ENCODE results near the gene S100A11.

S100A11 gene

DNA sequence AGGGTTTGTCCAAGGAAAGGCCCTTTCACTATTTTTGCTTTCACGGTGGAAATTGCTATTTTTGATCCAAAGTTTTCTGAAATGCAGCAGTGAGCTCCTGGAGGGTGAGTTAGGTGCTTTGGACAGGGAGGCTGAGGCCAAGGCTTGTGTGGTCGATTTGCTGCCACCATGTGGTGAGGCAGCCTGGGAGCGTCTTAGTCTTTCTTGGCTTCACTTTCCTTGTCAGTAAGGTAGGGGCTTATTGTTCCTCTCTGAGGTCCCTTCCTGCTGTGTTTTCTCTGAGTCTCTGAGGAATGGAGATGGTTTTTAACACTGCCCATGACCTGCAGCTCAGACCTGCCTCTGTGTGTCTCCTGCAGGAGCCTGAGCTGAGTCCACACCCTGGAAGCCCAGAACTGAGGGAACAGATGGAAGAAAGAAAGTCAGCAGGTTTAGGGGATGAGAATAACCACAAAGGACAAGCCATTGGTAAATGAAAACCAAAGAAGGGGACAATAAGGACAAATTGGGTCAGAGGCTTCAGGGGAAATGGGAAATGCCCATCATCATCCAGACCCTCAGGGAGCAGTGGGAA lies 23.1 kb downstream of the S100A11 start:
- TF ChIP-seq, protein P1, sequence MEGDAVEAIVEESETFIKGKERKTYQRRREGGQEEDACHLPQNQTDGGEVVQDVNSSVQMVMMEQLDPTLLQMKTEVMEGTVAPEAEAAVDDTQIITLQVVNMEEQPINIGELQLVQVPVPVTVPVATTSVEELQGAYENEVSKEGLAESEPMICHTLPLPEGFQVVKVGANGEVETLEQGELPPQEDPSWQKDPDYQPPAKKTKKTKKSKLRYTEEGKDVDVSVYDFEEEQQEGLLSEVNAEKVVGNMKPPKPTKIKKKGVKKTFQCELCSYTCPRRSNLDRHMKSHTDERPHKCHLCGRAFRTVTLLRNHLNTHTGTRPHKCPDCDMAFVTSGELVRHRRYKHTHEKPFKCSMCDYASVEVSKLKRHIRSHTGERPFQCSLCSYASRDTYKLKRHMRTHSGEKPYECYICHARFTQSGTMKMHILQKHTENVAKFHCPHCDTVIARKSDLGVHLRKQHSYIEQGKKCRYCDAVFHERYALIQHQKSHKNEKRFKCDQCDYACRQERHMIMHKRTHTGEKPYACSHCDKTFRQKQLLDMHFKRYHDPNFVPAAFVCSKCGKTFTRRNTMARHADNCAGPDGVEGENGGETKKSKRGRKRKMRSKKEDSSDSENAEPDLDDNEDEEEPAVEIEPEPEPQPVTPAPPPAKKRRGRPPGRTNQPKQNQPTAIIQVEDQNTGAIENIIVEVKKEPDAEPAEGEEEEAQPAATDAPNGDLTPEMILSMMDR (IDR thresholded peaks at IDR 0.05; ENCODE audit: extremely low read depth, insufficient read depth, missing control alignments), result peak; percentile 73
- in situ Hi-C loops (cut with MboI; ENCODE audit: low pct_unique_long_range_greater_than_20kb, low sequenced_read_pairs, unreplicated experiment), result no loop called here

GRCh38 chr1:152009691-152010090 lies 27.1 kb downstream of the S100A11 start:
- in situ Hi-C loops (cut with MboI; ENCODE audit: low pct_unique_long_range_greater_than_20kb, low sequenced_read_pairs, unreplicated experiment), result loop anchor here (10.0 kb wide), 2 partner anchors 75 to 125 kb away; no protein-coding TSS in a partner anchor
- no peak for DNase-seq (ENCODE audit: low spot score)
- TF ChIP-seq, protein P1 (IDR thresholded peaks at IDR 0.05; ENCODE audit: extremely low read depth, insufficient read depth, missing control alignments), result no peak

More for the DNA sequence above, 23.1 kb downstream of the S100A11 start:
- no peak for DNase-seq (ENCODE audit: low spot score)

- in situ Hi-C loops (cut with MboI; ENCODE audit: low pct_unique_long_range_greater_than_20kb, low sequenced_read_pairs, unreplicated experiment), result loop anchor here (10.0 kb wide), 2 partner anchors 72 to 122 kb away; no protein-coding TSS in a partner anchor
- DNase-seq (ENCODE audit: low spot score), result no peak
- TF ChIP-seq, protein P1 (IDR thresholded peaks at IDR 0.05; ENCODE audit: extremely low read depth, insufficient read depth, missing control alignments), result no peak
Measured at GRCh38 chr1:152007047-152007446, 29.8 kb downstream of the S100A11 start.

DNA sequence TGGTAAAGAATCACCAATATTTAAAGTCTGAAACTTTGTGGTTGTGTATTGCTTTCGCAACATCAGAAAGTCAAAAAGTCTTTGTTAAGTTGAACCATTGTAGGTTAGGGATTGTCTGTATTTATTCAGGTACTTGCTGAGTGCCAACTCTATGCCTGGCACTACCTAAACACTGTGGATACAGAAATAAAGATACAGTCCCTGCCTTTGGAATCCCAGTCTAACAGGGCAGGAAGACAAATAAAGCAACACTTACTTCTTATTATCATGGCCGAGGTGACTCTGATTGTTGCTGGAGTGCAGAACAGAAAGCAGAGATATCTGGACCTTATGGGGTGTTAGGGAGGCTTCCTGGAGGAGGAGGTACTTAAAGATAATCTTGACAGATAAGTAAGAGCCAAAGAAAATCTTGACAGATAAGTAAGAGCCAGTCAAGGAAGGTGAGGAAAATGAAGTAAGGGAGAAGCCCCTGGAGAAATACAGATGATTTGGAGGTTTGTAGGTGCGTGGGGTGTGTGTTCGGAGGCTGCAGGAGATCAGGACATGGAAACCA lies 31.4 kb downstream of the S100A11 start:
- in situ Hi-C loops (cut with MboI; ENCODE audit: low pct_unique_long_range_greater_than_20kb, low sequenced_read_pairs, unreplicated experiment), result loop anchor here (10.0 kb wide), 2 partner anchors 71 to 121 kb away; no protein-coding TSS in a partner anchor
- TF ChIP-seq, protein P1 (IDR thresholded peaks at IDR 0.05; ENCODE audit: extremely low read depth, insufficient read depth, missing control alignments), result no peak
- DNase-seq (ENCODE audit: low spot score), result no peak

GRCh38 chr1:152003846-152004442 lies 32.9 kb downstream of the S100A11 start:
- TF ChIP-seq, protein P1 (IDR thresholded peaks at IDR 0.05; ENCODE audit: extremely low read depth, insufficient read depth, missing control alignments), result no peak
- DNase-seq (ENCODE audit: low spot score), result no peak
- in situ Hi-C loops (cut with MboI; ENCODE audit: low pct_unique_long_range_greater_than_20kb, low sequenced_read_pairs, unreplicated experiment), result loop anchor here (10.0 kb wide), 2 partner anchors 69 to 119 kb away; no protein-coding TSS in a partner anchor

GRCh38 chr1:152002960-152003359 lies 33.8 kb downstream of the S100A11 start:
- in situ Hi-C loops (cut with MboI; ENCODE audit: low pct_unique_long_range_greater_than_20kb, low sequenced_read_pairs, unreplicated experiment), result loop anchor here (10.0 kb wide), 2 partner anchors 68 to 118 kb away; no protein-coding TSS in a partner anchor
- TF ChIP-seq, protein P1 (IDR thresholded peaks at IDR 0.05; ENCODE audit: extremely low read depth, insufficient read depth, missing control alignments), result no peak
- no peak for DNase-seq (ENCODE audit: low spot score)
